Bronchial epithelial cell (primary cell): ENCODE measurements around the gene HLA-DPA1. TPM values are rescaled to one million over a fixed set of nuclear protein-coding genes. Genes with fewer than 3 reads are reported as not detected.

Source experiments
- DNase-seq: peaks from one replicate; pipeline ENCODE4 v3.0.0-alpha.2; 2010; ENCODE audit warnings: low read depth
- FAIRE-seq: peaks from 2 replicates; lab custom pipeline; 2011; peaks lifted over from hg19 to GRCh38; lab: Jason Lieb, UNC
- H3K27me3 ChIP-seq: 2 replicates; pipeline ENCODE4 v1.5.1; 2011; ENCODE audit warnings: low read length; ENCODE audit not compliant: control insufficient read depth, insufficient read depth
- H3K36me3 ChIP-seq: 2 replicates; pipeline ENCODE4 v1.5.1; 2011; ENCODE audit warnings: low read length; ENCODE audit not compliant: control insufficient read depth, insufficient read depth
- H3K4me3 ChIP-seq: 2 replicates; pipeline ENCODE4 v1.5.1; 2011; ENCODE audit warnings: mild to moderate bottlenecking, low read depth, low read length, control low read depth
- CTCF ChIP-seq: IDR thresholded peaks from 2 replicates; pipeline ENCODE4 v1.5.1; 2011; ENCODE audit warnings: mild to moderate bottlenecking, moderate library complexity, low read length, control low read depth, inconsistent platforms; ENCODE audit not compliant: insufficient read depth, severe bottlenecking
- total RNA-seq: library from RNA; depleted of rRNA; stranded (reverse); fragments of >200 nt; gene quantifications from 2 replicates; pipeline ENCODE4 v1.2.1, GENCODE V29; 2014

The HLA-DPA1 gene
- total RNA-seq, 1 donor from 2014 or later = 1.1 TPM

GRCh38 chr6:33076406-33076934 is 3.0 kb upstream of the HLA-DPA1 start:
- Histone ChIP-seq H3K27me3 (peaks cover 2% of the 10 kb centered on the region), H3K4me3 (no peak overlapping the region), H3K36me3 (no peaks in the 10 kb centered on the region)
- TF ChIP-seq CTCF = no peak
- FAIRE-seq (no peak), DNase-seq (no peak)

DNA sequence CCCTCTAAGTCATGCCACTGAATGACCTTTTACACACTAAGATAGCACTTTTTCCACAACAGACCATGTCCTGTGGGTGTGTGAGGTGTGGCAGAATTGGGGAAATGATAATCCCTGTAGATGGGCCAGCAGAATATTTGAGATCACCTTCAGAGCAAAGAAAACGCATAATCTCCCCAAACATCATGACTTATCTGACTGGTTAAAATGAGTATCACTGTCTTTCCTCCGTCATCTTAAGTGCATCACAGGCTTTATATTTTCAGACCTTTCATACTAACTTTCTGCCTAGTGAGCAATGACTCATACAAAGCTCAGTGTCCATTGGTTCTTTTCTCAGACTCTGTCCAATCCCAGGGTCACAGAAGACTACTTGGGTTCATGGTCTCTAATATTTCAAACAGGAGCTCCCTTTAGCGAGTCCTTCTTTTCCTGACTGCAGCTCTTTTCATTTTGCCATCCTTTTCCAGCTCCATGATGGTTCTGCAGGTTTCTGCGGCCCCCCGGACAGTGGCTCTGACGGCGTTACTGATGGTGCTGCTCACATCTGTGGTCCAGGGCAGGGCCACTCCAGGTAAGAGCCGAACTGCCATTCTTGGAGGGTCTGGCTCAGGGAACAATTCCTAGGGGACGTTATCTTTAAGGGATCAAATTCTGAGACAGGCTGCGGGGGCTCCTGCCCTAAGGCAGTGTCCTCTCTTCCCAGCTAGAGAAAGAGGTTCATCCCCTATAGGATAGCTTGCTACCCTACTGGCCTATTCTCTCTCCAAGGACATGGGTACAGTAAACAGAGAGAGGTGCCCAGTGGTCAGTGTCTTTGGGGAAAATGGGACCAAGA is 2.3 kb upstream of the HLA-DPA1 start, which contains the start of gene HLA-DPB1:
TSS of gene HLA-DPB1 (plus strand) at position 423 of the 838 bp plus-strand sequence. CDS start at position 475, 52 bp downstream.
- peak; percentile 32 for FAIRE-seq
- Histone ChIP-seq H3K4me3 (no peak within 1 kb of the TSS), H3K27me3 (peaks cover 2% of the 10 kb centered on the region), H3K36me3 (no peaks in the 10 kb centered on the region)
- peak; percentile 73 for DNase-seq
- no peak for TF ChIP-seq CTCF

- DNase-seq = no peak
- Histone ChIP-seq H3K27me3 (peaks cover 2% of the 10 kb centered on the region), H3K4me3 (no peak overlapping the region), H3K36me3 (no peaks in the 10 kb centered on the region)
- no peak for TF ChIP-seq CTCF
- no peak for FAIRE-seq
Measured at GRCh38 chr6:33075208-33075567, 1.7 kb upstream of the HLA-DPA1 start.

DNA sequence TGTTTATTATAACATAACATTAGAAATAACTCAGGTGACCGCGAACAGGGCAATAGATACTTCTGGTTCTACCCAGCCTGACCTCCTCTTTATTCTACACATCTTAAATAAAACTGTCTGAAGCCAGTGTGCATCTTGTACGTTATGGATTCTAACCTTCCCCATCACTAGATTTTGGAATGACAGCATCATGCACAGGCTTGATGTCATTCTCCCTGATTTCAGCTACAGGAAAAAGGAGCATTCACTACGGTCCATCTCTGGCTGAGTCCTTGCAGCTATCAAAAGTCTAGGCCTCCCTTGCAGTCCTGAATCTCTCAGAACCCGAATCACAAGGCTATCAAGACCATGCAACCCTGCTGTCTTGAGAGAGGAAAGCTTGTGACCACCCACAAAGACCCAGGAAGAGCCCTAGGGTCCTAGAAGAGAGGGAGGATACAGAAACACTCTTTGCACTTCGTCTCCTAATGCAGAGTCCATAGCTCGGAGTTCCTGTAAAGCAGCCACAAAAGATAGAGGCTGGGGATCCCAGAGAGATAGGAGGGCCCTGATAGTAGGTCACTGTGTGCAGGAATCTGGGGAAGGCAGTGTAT is 845 bp downstream of the HLA-DPA1 start:
- no peak for TF ChIP-seq CTCF
- FAIRE-seq = no peak
- Histone ChIP-seq H3K4me3 (no peak overlapping the region), H3K27me3 (no peaks in the 10 kb centered on the region), H3K36me3 (no peaks in the 10 kb centered on the region)
- DNase-seq = no peak

GRCh38 chr6:33071569-33071968 is 1.9 kb downstream of the HLA-DPA1 start:
- Histone ChIP-seq H3K4me3 (no peak overlapping the region), H3K27me3 (no peaks in the 10 kb centered on the region), H3K36me3 (no peaks in the 10 kb centered on the region)
- DNase-seq (no peak), FAIRE-seq (no peak)
- TF ChIP-seq CTCF = no peak
